A673 (cell line): ENCODE data around the gene MAB21L4.

Experiments used
- EZH2 ChIP-seq: fragments of 200-600 bp; sonication (generic); IDR thresholded peaks from 2 replicates; pipeline ENCODE4 v1.6.1; 2017; ENCODE audit warnings: borderline replicate concordance, low read depth, mild to moderate bottlenecking, mixed read lengths, antibody characterized with exemption, low read length; ENCODE audit not compliant: poor library complexity, severe bottlenecking
- TF ChIP-seq, protein P1 (sequence below): fragments of 300-800, 200-600 bp; sonication (generic); conservative IDR thresholded peaks from 2 replicates; pipeline ENCODE4 v1.5.1; 2017; ENCODE audit warnings: low read depth, mild to moderate bottlenecking, antibody characterized with exemption, low read length, moderate library complexity, mixed read lengths

DNA sequence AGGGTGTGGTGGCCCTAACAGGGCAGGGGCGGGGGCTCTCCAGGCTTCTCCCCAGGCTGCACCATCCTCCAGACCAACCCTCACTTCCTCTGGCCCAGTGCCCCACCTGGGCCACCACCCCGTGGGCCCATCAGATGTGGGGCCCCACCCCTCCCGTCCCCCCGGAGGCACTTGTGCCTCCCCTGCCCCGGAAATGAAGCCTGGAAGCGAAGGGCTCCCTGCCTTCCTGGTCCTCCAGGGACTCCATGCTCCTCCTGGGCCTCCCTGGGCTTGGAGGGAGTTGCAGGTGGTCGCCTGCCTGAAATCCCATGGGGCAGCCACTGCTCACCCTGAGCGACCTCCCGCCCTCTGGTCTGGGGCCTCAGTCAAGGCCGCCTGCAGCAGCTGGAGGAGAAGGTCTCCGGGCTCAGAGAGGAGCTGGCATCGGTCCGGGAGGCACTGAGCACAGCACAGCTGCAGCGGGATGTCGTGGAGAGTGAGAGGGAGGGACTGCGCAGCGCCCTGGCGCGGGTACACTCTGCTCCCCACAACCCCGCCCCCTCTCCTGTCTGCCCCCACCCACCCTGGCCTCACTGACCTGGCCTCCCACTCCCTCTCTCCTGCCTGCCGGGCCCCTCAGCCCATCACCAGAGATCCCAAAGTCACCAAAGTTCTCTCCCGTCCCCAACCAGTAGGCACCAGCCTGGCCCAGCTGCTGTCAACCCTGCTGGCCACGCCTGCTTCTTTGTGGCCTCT, 38.2 kb upstream of the MAB21L4 start:
- TF ChIP-seq EZH2, result no peak
- TF ChIP-seq, protein P1, sequence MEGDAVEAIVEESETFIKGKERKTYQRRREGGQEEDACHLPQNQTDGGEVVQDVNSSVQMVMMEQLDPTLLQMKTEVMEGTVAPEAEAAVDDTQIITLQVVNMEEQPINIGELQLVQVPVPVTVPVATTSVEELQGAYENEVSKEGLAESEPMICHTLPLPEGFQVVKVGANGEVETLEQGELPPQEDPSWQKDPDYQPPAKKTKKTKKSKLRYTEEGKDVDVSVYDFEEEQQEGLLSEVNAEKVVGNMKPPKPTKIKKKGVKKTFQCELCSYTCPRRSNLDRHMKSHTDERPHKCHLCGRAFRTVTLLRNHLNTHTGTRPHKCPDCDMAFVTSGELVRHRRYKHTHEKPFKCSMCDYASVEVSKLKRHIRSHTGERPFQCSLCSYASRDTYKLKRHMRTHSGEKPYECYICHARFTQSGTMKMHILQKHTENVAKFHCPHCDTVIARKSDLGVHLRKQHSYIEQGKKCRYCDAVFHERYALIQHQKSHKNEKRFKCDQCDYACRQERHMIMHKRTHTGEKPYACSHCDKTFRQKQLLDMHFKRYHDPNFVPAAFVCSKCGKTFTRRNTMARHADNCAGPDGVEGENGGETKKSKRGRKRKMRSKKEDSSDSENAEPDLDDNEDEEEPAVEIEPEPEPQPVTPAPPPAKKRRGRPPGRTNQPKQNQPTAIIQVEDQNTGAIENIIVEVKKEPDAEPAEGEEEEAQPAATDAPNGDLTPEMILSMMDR, result no peak
